Esophagus squamous epithelium (tissue), 5 donors: Measurements from ENCODE around the gene KIAA1614. TPM values are rescaled to one million over a fixed set of nuclear protein-coding genes. Genes with fewer than 3 reads are reported as not detected.

Experiments used
- DNase-seq: peaks from one replicate; lab custom pipeline; 2025; lab: John Stamatoyannopoulos, UW
- H3K27ac ChIP-seq, 4 donors: fragments of 200-600 bp; sonication (generic); one replicate each; pipeline ENCODE4 v1.5.1; 2016 to 2019; ENCODE audit warnings: mild to moderate bottlenecking in 1 of 4
- H3K27me3 ChIP-seq, 4 donors: fragments of 200-600 bp; sonication (generic); 1 replicate in 3 of 4; 2 replicates in 1 of 4; pipeline versions ENCODE4 v1.5.1 to v1.6.0; 2017 to 2021; ENCODE audit warnings: antibody characterized with exemption in 1 of 4
- H3K36me3 ChIP-seq, 3 donors: fragments of 200-600 bp; sonication (generic); one replicate each; pipeline ENCODE4 v1.5.1; 2016 to 2019
- H3K4me1 ChIP-seq, 3 donors: fragments of 200-600 bp; sonication (generic); one replicate each; pipeline ENCODE4 v1.5.1; 2017 to 2019
- H3K4me3 ChIP-seq, 4 donors: fragments of 200-600 bp; sonication (generic); 1 replicate in 3 of 4; 2 replicates in 1 of 4; pipeline ENCODE4 v1.5.1; 2016 to 2019; ENCODE audit warnings: mild to moderate bottlenecking in 2 of 4, moderate library complexity in 1 of 4
- H3K9me3 ChIP-seq, 3 donors: fragments of 200-600 bp; sonication (generic); one replicate each; pipeline ENCODE4 v1.5.1; 2016 to 2019
- POLR2A ChIP-seq, 4 donors: fragments of 450-650 bp; IDR thresholded peaks; one replicate each; pipeline ENCODE4 v1.6.1; 2017; ENCODE audit warnings: antibody characterized with exemption in 4 of 4, mild to moderate bottlenecking in 4 of 4, moderate library complexity in 3 of 4
- WGBS, 2 donors: methylation state at CpG; one replicate each; pipeline ENCODE4 v1.1.5; 2018; 5-methylcytosine and 5-hydroxymethylcytosine counted together
- intact Hi-C: fragments of 100-400 bp; cut with DNase I; formaldehyde crosslinking; loops from one replicate; pipeline ENCODE4 v1.15.0; 2022
- total RNA-seq, 4 donors: library from RNA; depleted of rRNA; stranded (reverse); fragments of >200 nt; gene quantifications; one replicate each; pipeline ENCODE4 v1.1.0, GENCODE V29; 2016
- TF ChIP-seq, protein P1 (sequence below), 6 experiments: fragments of 450-650 bp in 4 of 6; fragments of 200-600 bp in 2 of 6; sonication (generic) in 2 of 6; IDR thresholded peaks; one replicate each; pipeline ENCODE4 v1.5.1; 2016 to 2019; ENCODE audit warnings: antibody characterized with exemption in 6 of 6, mild to moderate bottlenecking in 4 of 6, moderate library complexity in 4 of 6
- donor health status: DM: yes; HTN: yes; CAD: no.

Gene KIAA1614
- total RNA-seq, 4 donors from 2014 or later, result 0.66 to 7.6 (median 2.8) TPM

DNA sequence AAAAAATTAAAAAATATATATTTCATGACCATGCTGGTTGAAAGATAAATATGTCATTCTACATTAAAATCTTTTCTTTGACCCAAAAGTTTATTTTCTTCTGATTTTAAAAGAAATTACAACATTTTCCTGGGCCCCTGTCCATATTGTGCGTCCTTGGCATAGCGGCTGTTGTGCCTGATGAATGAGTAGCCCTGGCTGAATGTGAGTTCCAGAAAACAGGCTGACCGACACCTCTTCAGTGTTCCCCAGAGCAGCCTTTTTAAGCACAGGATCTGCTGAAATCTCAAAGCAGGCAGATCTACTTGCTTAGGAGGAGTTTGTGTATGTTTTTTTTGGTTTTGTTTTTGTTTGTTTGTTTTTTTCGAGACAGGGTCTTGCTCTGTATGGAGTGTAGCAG is 19.7 kb downstream of the KIAA1614 start:
- no peaks in the 10 kb centered on the region for H3K9me3 ChIP-seq
- no peak for DNase-seq
- TF ChIP-seq, protein P1, sequence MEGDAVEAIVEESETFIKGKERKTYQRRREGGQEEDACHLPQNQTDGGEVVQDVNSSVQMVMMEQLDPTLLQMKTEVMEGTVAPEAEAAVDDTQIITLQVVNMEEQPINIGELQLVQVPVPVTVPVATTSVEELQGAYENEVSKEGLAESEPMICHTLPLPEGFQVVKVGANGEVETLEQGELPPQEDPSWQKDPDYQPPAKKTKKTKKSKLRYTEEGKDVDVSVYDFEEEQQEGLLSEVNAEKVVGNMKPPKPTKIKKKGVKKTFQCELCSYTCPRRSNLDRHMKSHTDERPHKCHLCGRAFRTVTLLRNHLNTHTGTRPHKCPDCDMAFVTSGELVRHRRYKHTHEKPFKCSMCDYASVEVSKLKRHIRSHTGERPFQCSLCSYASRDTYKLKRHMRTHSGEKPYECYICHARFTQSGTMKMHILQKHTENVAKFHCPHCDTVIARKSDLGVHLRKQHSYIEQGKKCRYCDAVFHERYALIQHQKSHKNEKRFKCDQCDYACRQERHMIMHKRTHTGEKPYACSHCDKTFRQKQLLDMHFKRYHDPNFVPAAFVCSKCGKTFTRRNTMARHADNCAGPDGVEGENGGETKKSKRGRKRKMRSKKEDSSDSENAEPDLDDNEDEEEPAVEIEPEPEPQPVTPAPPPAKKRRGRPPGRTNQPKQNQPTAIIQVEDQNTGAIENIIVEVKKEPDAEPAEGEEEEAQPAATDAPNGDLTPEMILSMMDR (IDR thresholded peaks at IDR 0.05), result no peak
- TF ChIP-seq POLR2A (IDR thresholded peaks at IDR 0.05), result no peak
- WGBS, 2 donors, result 96 to 100% methylated on average over 3 of the region's 4 CpGs
- peaks cover 0 to 34% (median 0%) of the 10 kb centered on the region in 3 donors for H3K36me3 ChIP-seq
- H3K4me1 ChIP-seq, result peaks cover 0 to 19% (median 5%) of the 10 kb centered on the region in 3 donors
- no peak overlapping the region for H3K27ac ChIP-seq
- no peaks in the 10 kb centered on the region for H3K27me3 ChIP-seq
- intact Hi-C loops, result no loop called here
- no peak overlapping the region for H3K4me3 ChIP-seq

DNA sequence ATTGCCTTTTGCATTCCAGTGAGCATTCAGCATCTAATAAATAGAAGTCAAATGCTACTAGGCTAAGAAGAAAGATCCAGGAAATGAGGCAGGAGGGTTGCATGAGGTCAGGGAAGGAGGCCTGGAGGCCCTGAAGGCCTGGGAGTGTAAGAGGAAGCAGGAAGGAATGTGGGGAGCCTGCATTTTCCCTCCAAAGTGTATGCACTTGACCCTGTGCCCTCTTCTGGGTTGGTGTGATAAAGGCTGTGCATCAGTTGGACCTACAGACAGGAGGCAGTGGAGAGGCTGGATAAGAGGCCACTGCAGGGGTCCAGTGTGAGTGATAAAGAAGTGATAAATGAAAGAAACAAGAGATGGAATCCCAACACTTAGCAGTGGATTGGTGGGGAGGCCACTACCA is 20.4 kb downstream of the KIAA1614 start:
- Histone ChIP-seq H3K9me3 (no peaks in the 10 kb centered on the region), H3K4me1 (peaks cover 0 to 11% (median 3%) of the 10 kb centered on the region in 3 donors), H3K27ac (no peak overlapping the region), H3K36me3 (peaks cover 0 to 39% (median 0%) of the 10 kb centered on the region in 3 donors), H3K27me3 (no peaks in the 10 kb centered on the region), H3K4me3 (no peak overlapping the region)
- no peak for DNase-seq
- no peak for TF ChIP-seq POLR2A (IDR thresholded peaks at IDR 0.05)
- TF ChIP-seq, protein P1 (IDR thresholded peaks at IDR 0.05), result no peak
- intact Hi-C loops, result no loop called here

DNA sequence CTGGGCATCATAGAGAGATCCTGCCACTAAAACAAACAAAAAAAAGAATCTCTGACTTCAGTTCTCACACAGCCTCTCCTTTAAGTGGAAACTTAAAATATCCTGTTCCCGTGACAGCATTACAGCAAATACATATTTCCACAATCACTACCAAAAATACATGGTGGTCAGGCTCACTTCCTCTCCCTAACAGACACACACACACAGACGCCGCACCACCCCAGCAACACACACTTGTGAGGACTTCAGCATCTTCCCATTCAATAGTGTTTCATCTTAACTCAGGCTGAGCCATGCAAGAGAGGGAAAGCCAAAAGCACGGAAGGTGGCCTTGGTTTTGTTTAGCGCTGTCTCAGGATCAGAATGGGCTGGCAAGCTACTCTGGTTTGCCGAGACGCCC is 21.9 kb downstream of the KIAA1614 start:
- no peak overlapping the region for H3K27ac ChIP-seq
- no peaks in the 10 kb centered on the region for H3K4me1 ChIP-seq
- 71 to 88% methylated on average over 2 to 5 of the region's 7 CpGs for WGBS, 2 donors
- peaks cover 0 to 35% (median 0%) of the 10 kb centered on the region in 3 donors for H3K36me3 ChIP-seq
- H3K9me3 ChIP-seq, result no peaks in the 10 kb centered on the region
- no peaks in the 10 kb centered on the region for H3K27me3 ChIP-seq
- intact Hi-C loops, result no loop called here
- DNase-seq, result no peak
- TF ChIP-seq, protein P1 (IDR thresholded peaks at IDR 0.05), result no peak
- TF ChIP-seq POLR2A (IDR thresholded peaks at IDR 0.05), result no peak
- no peak overlapping the region for H3K4me3 ChIP-seq

DNA sequence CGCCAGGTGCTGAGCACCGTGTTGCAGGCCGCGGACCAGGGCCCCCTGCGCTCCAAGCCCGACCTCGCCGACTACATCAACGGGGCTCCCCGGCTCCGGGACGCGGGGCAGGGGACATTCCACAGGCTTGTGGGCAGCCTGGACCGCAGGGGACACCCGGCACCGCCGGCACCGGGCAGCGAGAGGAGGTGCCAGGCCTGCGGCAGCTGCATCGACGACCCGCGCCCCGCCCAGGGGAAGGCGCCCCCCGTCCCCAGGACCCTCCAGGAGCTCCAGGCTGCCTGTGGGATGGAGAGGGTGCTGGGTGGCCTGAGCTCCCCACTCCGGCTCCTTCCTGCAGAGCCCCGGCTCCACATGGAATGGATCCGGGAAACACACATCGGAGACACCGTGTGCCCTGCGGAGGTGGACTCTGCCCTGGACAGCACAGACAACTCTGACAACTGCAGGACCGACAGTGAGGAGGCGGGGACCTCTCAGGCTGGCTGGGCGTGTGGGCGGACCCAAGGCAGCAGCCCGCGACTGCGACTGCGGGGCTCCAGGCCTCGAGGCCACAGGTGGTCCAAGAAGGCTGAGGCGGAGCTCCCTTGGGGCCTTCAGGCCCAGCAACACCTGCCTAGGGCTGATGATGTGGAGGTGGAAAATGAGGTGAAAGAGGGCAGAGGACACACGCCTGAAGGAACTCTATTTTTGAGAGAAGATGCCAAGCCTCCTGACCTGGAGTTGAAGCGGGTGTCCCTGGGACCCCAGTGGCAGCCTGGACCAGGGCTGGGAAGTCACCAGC is 22.8 kb downstream of the KIAA1614 start:
- no peak for DNase-seq
- intact Hi-C loops, result no loop called here
- Histone ChIP-seq H3K36me3 (peaks cover 0 to 30% (median 0%) of the 10 kb centered on the region in 3 donors), H3K9me3 (no peaks in the 10 kb centered on the region), H3K4me3 (no peak overlapping the region), H3K27me3 (no peaks in the 10 kb centered on the region), H3K4me1 (no peaks in the 10 kb centered on the region), H3K27ac (no peak overlapping the region)
- TF ChIP-seq, protein P1 (IDR thresholded peaks at IDR 0.05), result no peak
- no peak for TF ChIP-seq POLR2A (IDR thresholded peaks at IDR 0.05)
- WGBS, 2 donors, result 73 to 86% methylated on average over 2 to 13 of the region's 45 CpGs
